Keratinocyte (primary cell): Measurements from ENCODE around the gene ERVH48-1.

Experiments
- EZH2 ChIP-seq: IDR thresholded peaks from one replicate; pipeline ENCODE4 v1.6.1; 2012; ENCODE audit warnings: inconsistent platforms, mild to moderate bottlenecking, low read length, moderate library complexity
- TF ChIP-seq, protein P1 (sequence below), 3 experiments: IDR thresholded peaks in 1 of 3; conservative IDR thresholded peaks in 1 of 3; optimal IDR thresholded peaks in 1 of 3; 2 replicates in 2 of 3; 3 replicates in 1 of 3; pipeline versions ENCODE3 to v1.5.1; 2011; ENCODE audit warnings: low read length in 3 of 3, mild to moderate bottlenecking in 3 of 3, moderate library complexity in 2 of 3, control low read depth in 1 of 3, inconsistent platforms in 1 of 3; ENCODE audit not compliant: insufficient read depth in 2 of 3; ENCODE audit errors: extremely low read depth in 1 of 3

GRCh38 chr21:42878993-42879787, 46.2 kb downstream of the ERVH48-1 start, which contains the start of gene WDR4:
- TF ChIP-seq, protein P1, sequence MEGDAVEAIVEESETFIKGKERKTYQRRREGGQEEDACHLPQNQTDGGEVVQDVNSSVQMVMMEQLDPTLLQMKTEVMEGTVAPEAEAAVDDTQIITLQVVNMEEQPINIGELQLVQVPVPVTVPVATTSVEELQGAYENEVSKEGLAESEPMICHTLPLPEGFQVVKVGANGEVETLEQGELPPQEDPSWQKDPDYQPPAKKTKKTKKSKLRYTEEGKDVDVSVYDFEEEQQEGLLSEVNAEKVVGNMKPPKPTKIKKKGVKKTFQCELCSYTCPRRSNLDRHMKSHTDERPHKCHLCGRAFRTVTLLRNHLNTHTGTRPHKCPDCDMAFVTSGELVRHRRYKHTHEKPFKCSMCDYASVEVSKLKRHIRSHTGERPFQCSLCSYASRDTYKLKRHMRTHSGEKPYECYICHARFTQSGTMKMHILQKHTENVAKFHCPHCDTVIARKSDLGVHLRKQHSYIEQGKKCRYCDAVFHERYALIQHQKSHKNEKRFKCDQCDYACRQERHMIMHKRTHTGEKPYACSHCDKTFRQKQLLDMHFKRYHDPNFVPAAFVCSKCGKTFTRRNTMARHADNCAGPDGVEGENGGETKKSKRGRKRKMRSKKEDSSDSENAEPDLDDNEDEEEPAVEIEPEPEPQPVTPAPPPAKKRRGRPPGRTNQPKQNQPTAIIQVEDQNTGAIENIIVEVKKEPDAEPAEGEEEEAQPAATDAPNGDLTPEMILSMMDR (optimal IDR thresholded peaks at IDR 0.05 in 1 of 3, IDR thresholded peaks at IDR 0.05 in 1 of 3, conservative IDR thresholded peaks at IDR 0.05 in 1 of 3; ENCODE audit: extremely low read depth in 1 of 3, insufficient read depth in 2 of 3, low read length in 3 of 3): no peak
- no peak for TF ChIP-seq EZH2
